ENCODE data around the gene ERGIC3.

GRCh38 chr20:35563834-35564233 lies 22.0 kb downstream of the ERGIC3 start:
- TF ChIP-seq CTCF (IDR thresholded peaks at IDR 0.05) (no peak), BCL3 (IDR thresholded peaks at IDR 0.05) (no peak), RNF2 (IDR thresholded peaks at IDR 0.05; ENCODE audit: borderline replicate concordance, low read depth) (no peak), POLR2A (IDR thresholded peaks at IDR 0.05; ENCODE audit: low read length) (no peak), CBX8 (IDR thresholded peaks at IDR 0.05) (no peak), KDM1A (IDR thresholded peaks at IDR 0.05; ENCODE audit: low read depth) (no peak), MAFK (IDR thresholded peaks at IDR 0.05; ENCODE audit: partially characterized antibody) (no peak), RFX5 (IDR thresholded peaks at IDR 0.05) (no peak), EP300 (IDR thresholded peaks at IDR 0.05) (no peak), ELK1 (IDR thresholded peaks at IDR 0.05; ENCODE audit: low read depth, low read length) (no peak), FOSB (CRISPR knock-in tag; IDR thresholded peaks at IDR 0.05) (no peak), PBX3 (IDR thresholded peaks at IDR 0.05) (no peak)

Data from A549 (cell line).